ENCODE data around the gene DHRS9.
"Not testable (repeated sequence)": the region's sequence is repeated elsewhere in the genome, so short reads cannot be mapped to it uniquely, and the experiment has no call there.

The DHRS9 gene

GRCh38 chr2:169095621-169096105 is 26.3 kb downstream of the DHRS9 start:
- peak; percentile 30 for DNase-seq

GRCh38 chr2:169104848-169105247 is 35.5 kb downstream of the DHRS9 start:
- DNase-seq = no peak

- DNase-seq = peak; percentile 52
Observed at GRCh38 chr2:169105476-169105875, 36.1 kb downstream of the DHRS9 start.

- no peak for DNase-seq
Observed at GRCh38 chr2:169106134-169106533, 36.8 kb downstream of the DHRS9 start.

GRCh38 chr2:169106563-169107545 is 37.5 kb downstream of the DHRS9 start:
- DNase-seq = no peak

GRCh38 chr2:169107645-169108044 is 38.3 kb downstream of the DHRS9 start:
- DNase-seq = peak; percentile 69

GRCh38 chr2:169108099-169108884 is 38.9 kb downstream of the DHRS9 start:
- no peak for DNase-seq

GRCh38 chr2:169109502-169110409 is 40.4 kb downstream of the DHRS9 start:
- peak; percentile 77 for DNase-seq

GRCh38 chr2:169110419-169110818 is 41.1 kb downstream of the DHRS9 start:
- no peak for DNase-seq

- DNase-seq = no peak
Observed at GRCh38 chr2:169110916-169111315, 41.6 kb downstream of the DHRS9 start.

- DNase-seq = no peak
Observed at GRCh38 chr2:169112841-169113240, 43.5 kb downstream of the DHRS9 start.

GRCh38 chr2:169114056-169114455 is 44.7 kb downstream of the DHRS9 start:
- DNase-seq = no peak

GRCh38 chr2:169116327-169116726 is 47.0 kb downstream of the DHRS9 start:
- no peak for DNase-seq

- DNase-seq = no peak
Observed at GRCh38 chr2:169116993-169117392, 47.6 kb downstream of the DHRS9 start.

- DNase-seq = no peak
Observed at GRCh38 chr2:169118060-169118459, 48.7 kb downstream of the DHRS9 start.

- DNase-seq = no peak
Observed at GRCh38 chr2:169119123-169119760, 49.9 kb downstream of the DHRS9 start.

GRCh38 chr2:169119851-169120250 is 50.5 kb downstream of the DHRS9 start:
- no peak for DNase-seq

- no peak for DNase-seq
Observed at GRCh38 chr2:169129703-169130243, 60.4 kb downstream of the DHRS9 start.

- DNase-seq = peak; percentile 59
Observed at GRCh38 chr2:169131587-169132512, 62.5 kb downstream of the DHRS9 start.

GRCh38 chr2:169134272-169134671 is 64.9 kb downstream of the DHRS9 start:
- not testable (repeated sequence) for DNase-seq
